Measurements from ENCODE around the gene VWCE.

Gene VWCE

DNA sequence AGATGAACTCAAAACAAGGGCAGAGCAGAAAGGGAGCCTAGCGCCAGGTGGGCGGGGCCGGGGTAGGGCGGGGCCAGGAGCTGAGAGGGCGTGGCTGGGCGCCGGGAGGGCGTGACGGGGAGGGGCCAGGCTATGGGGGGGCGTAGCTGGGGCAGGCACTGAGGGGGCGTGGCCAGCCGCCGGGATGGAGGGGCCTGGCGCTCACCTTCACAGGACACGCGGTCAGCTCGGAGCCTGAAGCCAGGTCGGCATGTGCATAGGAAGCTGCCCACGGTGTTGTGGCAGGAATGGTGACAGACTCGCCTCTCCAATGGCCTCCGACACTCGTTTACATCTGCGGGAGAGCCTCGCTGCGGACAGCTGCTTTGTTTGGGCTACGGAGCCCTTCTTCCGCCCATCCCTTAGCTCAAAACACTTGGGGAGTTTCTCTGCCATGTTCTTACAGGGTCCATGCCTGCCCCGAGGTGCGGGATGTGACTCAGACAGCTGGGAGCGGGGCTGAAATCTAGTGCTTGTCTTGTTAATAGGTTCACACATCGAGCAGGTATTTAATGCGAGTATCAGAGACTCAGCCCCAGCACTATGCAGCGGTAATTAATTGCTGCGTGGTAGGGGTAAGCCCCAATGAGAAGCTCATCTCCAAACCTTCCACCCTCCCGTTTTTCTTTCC, 13.4 kb downstream of the VWCE start:
- Histone ChIP-seq H3K27me3 (ENCODE audit: control insufficient read depth, insufficient read depth, low read length) (no peaks in the 10 kb centered on the region), H3K4me3 (ENCODE audit: low read length) (peak overlapping the region; percentile 8; the same call in 1 of the 2 replicates), H3K36me3 (ENCODE audit: control insufficient read depth, insufficient read depth, low read length) (peaks cover 4% of the 10 kb centered on the region), H3K9me3 (ENCODE audit: control insufficient read depth, insufficient read depth, low read length) (no peaks in the 10 kb centered on the region), H3K4me1 (ENCODE audit: control insufficient read depth, insufficient read depth, low read length) (peaks cover 3% of the 10 kb centered on the region; the same call in 1 of the 2 replicates), H3K27ac (ENCODE audit: low read length) (no peak overlapping the region)
- DNase-seq (ENCODE audit: low read depth, low spot score), result no peak
- WGBS (ENCODE audit: insufficient coverage, insufficient read length), result no CpG with 5 or more reads among the region's 35 CpGs

DNA sequence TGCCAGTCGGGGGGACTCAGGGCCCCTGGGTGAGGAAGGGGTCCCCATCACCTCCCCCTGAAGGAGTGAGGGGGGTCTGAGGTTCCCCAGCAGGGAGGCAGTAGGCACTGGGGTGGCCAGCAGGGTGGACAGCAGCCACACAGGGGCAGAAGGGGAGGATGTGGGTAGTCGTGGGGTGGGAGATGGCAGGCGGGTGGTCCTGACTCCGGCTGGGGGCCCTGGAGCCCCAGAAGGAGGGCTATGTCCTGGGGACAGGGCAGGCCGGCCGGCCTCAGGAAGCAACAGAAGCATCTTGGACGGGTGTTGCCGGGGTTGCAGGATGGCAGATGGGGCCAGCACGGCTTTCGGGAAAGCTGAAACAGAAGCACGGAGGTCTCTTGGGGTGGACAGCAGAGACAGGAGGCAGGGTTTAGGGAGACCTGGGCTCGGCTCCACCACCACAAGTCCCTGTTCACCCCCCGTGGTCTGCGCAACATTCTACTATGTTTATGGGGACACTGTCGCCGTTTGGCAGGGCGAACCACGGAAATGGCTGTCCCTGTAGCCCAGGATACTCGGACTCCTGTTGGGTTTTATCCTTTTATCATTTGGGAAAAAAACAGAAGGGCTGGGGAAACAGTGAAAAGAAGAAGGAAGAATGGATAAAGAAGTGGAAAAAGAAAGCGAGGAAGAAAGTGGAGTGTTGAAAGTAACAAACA, 14.1 kb downstream of the VWCE start:
- H3K9me3 ChIP-seq (ENCODE audit: control insufficient read depth, insufficient read depth, low read length), result no peaks in the 10 kb centered on the region
- peaks cover 3% of the 10 kb centered on the region; the same call in 1 of the 2 replicates for H3K4me1 ChIP-seq (ENCODE audit: control insufficient read depth, insufficient read depth, low read length)
- H3K36me3 ChIP-seq (ENCODE audit: control insufficient read depth, insufficient read depth, low read length), result peaks cover 1% of the 10 kb centered on the region
- no peak for DNase-seq (ENCODE audit: low read depth, low spot score)
- no peak overlapping the region for H3K27ac ChIP-seq (ENCODE audit: low read length)
- WGBS (ENCODE audit: insufficient coverage, insufficient read length), result 100% methylated on average over 1 of the region's 20 CpGs
- no peak overlapping the region for H3K4me3 ChIP-seq (ENCODE audit: low read length)
- no peaks in the 10 kb centered on the region for H3K27me3 ChIP-seq (ENCODE audit: control insufficient read depth, insufficient read depth, low read length)

DNA sequence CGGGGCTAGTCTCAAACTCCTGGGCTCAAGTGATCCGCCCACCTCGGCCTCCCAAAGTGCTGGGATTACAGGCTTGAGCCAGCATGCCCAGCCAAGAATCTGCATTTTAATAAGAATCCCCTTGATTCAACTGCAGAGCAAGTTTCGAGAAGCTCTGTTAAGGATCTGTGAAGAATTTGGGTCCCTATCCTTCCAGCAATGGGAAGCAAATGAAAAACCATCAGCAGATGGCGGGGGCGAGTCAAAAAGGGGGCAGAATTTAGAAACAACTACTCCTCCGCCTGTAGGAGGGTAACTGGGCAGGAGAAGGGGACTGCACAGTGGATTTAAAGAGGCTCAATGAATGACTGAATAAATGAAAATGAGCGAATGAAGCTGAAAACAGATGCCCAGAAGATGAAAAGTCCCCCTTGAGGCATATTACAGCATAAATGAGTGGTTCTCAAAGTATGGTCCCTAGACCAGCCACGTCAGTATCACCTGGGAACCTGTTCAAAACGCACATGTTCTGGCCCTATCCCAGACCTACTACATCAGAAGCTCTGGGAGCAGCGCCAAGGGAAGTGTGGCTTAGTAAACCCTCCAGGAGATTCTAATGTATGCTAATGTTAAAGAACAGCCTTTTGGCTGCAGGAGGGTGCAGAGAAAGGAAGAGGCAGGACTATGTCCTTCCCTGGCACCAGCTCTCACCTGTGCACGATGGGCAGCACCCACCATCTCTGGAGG, 15.0 kb downstream of the VWCE start:
- DNase-seq (ENCODE audit: low read depth, low spot score), result no peak
- Histone ChIP-seq H3K4me1 (ENCODE audit: control insufficient read depth, insufficient read depth, low read length) (peaks cover 3% of the 10 kb centered on the region; the same call in 1 of the 2 replicates), H3K27ac (ENCODE audit: low read length) (no peak overlapping the region), H3K9me3 (ENCODE audit: control insufficient read depth, insufficient read depth, low read length) (no peaks in the 10 kb centered on the region), H3K27me3 (ENCODE audit: control insufficient read depth, insufficient read depth, low read length) (no peaks in the 10 kb centered on the region), H3K36me3 (ENCODE audit: control insufficient read depth, insufficient read depth, low read length) (peaks cover 3% of the 10 kb centered on the region; the same call in 1 of the 2 replicates), H3K4me3 (ENCODE audit: low read length) (no peak overlapping the region)
- WGBS (ENCODE audit: insufficient coverage, insufficient read length), result no CpG with 5 or more reads among the region's 12 CpGs

DNA sequence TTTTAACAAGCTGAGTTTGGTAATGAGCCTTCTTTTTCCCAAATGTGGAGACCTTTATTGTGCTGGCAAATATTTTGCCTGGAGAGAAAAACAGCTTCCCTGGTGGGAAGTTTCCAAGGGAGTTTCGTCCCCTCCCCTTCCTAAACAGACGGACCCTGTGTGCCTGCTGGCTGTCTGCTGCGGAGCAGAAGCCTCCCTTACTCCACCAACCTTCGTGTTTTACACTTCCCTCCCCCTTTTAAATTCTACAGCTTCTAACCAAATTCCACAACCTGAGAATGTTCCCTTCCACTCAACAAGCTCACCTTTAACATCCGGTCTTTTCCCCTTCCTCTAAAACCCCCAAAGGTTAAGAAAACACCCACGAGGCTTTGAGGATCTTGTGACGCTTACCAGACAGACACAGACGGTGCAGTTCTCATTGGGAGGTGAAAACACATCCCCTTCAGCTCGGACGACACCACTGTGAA, 17.1 kb downstream of the VWCE start:
- peaks cover 3% of the 10 kb centered on the region; the same call in 1 of the 2 replicates for H3K36me3 ChIP-seq (ENCODE audit: control insufficient read depth, insufficient read depth, low read length)
- H3K4me3 ChIP-seq (ENCODE audit: low read length), result no peak overlapping the region
- no peaks in the 10 kb centered on the region for H3K9me3 ChIP-seq (ENCODE audit: control insufficient read depth, insufficient read depth, low read length)
- H3K27me3 ChIP-seq (ENCODE audit: control insufficient read depth, insufficient read depth, low read length), result no peaks in the 10 kb centered on the region
- no CpG with 5 or more reads among the region's 10 CpGs for WGBS (ENCODE audit: insufficient coverage, insufficient read length)
- no peak overlapping the region for H3K27ac ChIP-seq (ENCODE audit: low read length)
- no peak for DNase-seq (ENCODE audit: low read depth, low spot score)
- H3K4me1 ChIP-seq (ENCODE audit: control insufficient read depth, insufficient read depth, low read length), result peaks cover 3% of the 10 kb centered on the region; the same call in 1 of the 2 replicates

DNA sequence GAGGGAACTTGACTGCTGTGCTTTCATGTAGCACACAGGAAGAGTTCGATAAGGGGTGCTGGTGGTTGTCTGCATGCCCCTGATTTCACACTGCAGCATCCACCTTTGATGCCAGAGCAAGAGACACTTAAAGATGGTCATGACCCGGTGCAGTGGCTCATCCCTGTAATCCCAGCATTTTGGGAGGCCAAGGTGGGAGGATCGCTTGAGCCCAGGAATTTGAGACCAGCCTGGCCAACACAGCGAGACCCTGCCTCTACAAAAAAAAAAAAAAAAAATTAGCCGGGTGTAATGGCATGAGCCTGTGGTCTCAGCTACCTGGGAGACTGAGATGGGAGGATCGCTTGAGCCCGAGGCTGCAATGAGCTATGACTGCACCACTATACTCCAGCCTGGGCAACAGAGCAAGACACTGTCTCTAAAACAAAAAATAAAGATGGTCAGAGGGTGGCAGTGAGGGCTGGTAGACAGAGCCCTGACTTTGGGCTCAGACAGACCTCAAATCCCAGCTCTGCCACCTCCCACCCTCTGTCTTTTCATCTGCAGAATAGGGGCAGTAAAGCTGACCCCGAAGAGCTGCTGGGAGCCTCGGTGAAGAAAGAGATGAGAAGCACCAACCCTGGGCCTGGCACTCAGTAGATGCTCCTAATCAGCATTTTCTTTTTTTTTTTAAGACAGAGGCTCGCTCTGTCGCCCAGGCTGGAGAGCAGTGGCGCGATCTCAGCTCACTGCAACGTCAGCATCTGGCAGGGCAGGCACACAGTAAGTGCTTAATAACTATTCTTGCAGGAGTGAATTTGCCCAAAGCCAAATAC, 17.7 kb downstream of the VWCE start:
- Histone ChIP-seq H3K4me1 (ENCODE audit: control insufficient read depth, insufficient read depth, low read length) (peaks cover 3% of the 10 kb centered on the region; the same call in 1 of the 2 replicates), H3K36me3 (ENCODE audit: control insufficient read depth, insufficient read depth, low read length) (peaks cover 3% of the 10 kb centered on the region; the same call in 1 of the 2 replicates), H3K9me3 (ENCODE audit: control insufficient read depth, insufficient read depth, low read length) (no peaks in the 10 kb centered on the region), H3K27ac (ENCODE audit: low read length) (no peak overlapping the region), H3K27me3 (ENCODE audit: control insufficient read depth, insufficient read depth, low read length) (no peaks in the 10 kb centered on the region), H3K4me3 (ENCODE audit: low read length) (no peak overlapping the region)
- no CpG with 5 or more reads among the region's 14 CpGs for WGBS (ENCODE audit: insufficient coverage, insufficient read length)
- DNase-seq (ENCODE audit: low read depth, low spot score), result no peak

DNA sequence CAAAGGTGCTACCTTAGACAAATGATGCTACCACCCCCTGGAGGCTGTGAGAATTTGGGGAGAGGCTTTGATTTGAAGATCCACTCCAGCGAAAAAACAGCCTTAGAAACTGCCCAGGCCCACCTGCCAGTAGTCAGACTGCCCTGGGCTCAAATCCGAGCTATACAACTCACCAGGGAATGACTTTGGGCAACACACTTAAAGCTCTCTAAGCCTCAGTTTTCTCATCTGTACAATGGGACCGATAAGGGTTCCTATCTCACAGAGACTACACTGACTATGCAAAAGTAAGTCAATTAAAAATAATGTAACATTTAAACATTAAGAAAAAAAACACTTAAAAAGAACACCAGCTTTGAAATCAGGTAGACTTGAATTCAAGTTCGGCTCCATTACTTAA, 19.9 kb downstream of the VWCE start:
- DNase-seq (ENCODE audit: low read depth, low spot score), result no peak
- Histone ChIP-seq H3K27ac (ENCODE audit: low read length) (no peak overlapping the region), H3K4me1 (ENCODE audit: control insufficient read depth, insufficient read depth, low read length) (no peaks in the 10 kb centered on the region), H3K36me3 (ENCODE audit: control insufficient read depth, insufficient read depth, low read length) (peaks cover 3% of the 10 kb centered on the region; the same call in 1 of the 2 replicates), H3K27me3 (ENCODE audit: control insufficient read depth, insufficient read depth, low read length) (no peaks in the 10 kb centered on the region), H3K4me3 (ENCODE audit: low read length) (no peak overlapping the region), H3K9me3 (ENCODE audit: control insufficient read depth, insufficient read depth, low read length) (no peaks in the 10 kb centered on the region)
- no CpG with 5 or more reads among the region's 4 CpGs for WGBS (ENCODE audit: insufficient coverage, insufficient read length)

DNA sequence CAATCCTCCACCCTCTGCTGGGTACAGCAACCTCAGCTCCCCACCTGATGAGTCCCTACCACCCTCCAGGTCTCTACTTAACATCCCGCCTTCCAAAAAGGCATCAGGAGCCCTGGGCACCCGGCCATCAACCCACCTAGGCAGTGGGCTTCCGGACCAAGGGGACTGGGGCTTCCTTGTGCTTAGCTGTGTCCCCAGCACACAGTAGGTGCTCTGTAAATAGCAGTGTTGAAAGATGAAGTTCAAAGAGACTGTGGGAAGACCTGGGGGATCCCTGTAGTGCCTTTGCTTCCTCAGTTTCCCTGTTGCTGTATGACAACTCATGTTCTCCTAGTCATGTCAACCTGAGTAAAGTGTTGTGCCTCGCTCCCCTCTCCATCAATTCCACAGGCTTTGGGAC, 21.0 kb downstream of the VWCE start:
- no peaks in the 10 kb centered on the region for H3K27me3 ChIP-seq (ENCODE audit: control insufficient read depth, insufficient read depth, low read length)
- peaks cover 3% of the 10 kb centered on the region; the same call in 1 of the 2 replicates for H3K36me3 ChIP-seq (ENCODE audit: control insufficient read depth, insufficient read depth, low read length)
- no peak overlapping the region for H3K27ac ChIP-seq (ENCODE audit: low read length)
- no peaks in the 10 kb centered on the region for H3K4me1 ChIP-seq (ENCODE audit: control insufficient read depth, insufficient read depth, low read length)
- H3K4me3 ChIP-seq (ENCODE audit: low read length), result no peak overlapping the region
- H3K9me3 ChIP-seq (ENCODE audit: control insufficient read depth, insufficient read depth, low read length), result no peaks in the 10 kb centered on the region
- WGBS (ENCODE audit: insufficient coverage, insufficient read length), result no CpG with 5 or more reads among the region's 4 CpGs
- no peak for DNase-seq (ENCODE audit: low read depth, low spot score)

DNA sequence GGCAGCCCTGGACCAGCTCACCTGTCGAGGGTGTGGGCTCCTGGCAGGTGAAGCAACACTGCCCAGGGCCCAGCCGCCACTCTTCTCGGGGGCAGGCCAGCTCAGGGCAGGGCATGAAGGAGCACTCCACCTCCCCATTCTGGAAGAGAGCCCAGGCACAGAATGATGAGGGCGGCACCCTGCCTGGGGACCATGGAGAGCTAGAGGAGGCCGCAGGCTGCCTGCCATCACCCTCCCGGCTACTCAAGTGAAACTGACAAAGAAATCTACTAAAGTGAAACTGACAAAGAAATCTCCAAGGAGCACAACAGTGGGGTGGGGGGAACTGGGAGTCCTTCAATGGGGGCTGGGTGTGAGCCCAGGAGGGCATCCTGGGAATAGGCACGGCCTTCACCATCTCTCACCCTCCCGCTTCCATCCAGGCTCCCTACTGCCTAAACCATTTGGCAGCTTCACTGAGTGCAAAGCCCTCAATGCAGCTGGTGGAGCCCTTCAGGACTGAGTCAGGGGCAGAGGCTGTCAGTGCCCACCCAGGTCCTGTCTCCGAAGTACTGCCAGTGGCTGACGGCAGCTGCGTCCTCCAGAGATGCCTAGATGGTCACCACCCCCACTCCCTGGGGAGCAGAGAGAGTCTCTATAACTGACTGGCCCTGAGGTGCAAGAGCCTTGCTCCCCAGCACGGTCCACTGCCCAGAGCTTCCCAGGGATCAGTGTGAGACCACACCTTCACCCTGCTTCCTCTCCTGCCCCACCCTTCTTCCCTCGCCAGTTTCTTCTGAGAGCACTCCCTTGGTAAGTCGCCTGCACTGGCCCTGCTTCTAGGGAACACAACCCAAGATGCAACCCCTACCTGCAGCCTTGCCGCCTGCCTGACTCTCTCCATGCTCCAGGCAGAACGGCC, 21.7 kb downstream of the VWCE start:
- H3K9me3 ChIP-seq (ENCODE audit: control insufficient read depth, insufficient read depth, low read length), result no peaks in the 10 kb centered on the region
- no CpG with 5 or more reads among the region's 16 CpGs for WGBS (ENCODE audit: insufficient coverage, insufficient read length)
- no peak for DNase-seq (ENCODE audit: low read depth, low spot score)
- H3K27me3 ChIP-seq (ENCODE audit: control insufficient read depth, insufficient read depth, low read length), result no peaks in the 10 kb centered on the region
- H3K4me3 ChIP-seq (ENCODE audit: low read length), result no peak overlapping the region
- peaks cover 3% of the 10 kb centered on the region; the same call in 1 of the 2 replicates for H3K36me3 ChIP-seq (ENCODE audit: control insufficient read depth, insufficient read depth, low read length)
- no peaks in the 10 kb centered on the region for H3K4me1 ChIP-seq (ENCODE audit: control insufficient read depth, insufficient read depth, low read length)
- no peak overlapping the region for H3K27ac ChIP-seq (ENCODE audit: low read length)

DNA sequence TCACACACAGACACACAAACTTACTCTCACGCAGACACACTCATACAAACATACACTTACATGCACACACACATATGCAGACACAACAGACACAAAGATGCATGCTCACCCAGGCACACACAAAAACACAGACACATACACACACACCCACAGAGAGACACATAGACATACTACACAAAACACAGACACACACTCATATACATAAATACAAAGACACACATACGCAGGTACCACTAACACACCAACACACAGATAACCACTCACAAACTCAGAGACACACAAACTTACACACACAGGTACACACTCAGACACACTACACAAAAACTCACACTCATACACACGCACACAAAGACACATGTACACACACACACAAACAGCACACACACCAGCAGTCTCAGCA, 22.4 kb downstream of the VWCE start:
- DNase-seq (ENCODE audit: low read depth, low spot score), result no peak
- no peaks in the 10 kb centered on the region for H3K27me3 ChIP-seq (ENCODE audit: control insufficient read depth, insufficient read depth, low read length)
- WGBS (ENCODE audit: insufficient coverage, insufficient read length), result 100% methylated on average over 1 of the region's 3 CpGs
- no peaks in the 10 kb centered on the region for H3K9me3 ChIP-seq (ENCODE audit: control insufficient read depth, insufficient read depth, low read length)
- H3K27ac ChIP-seq (ENCODE audit: low read length), result no peak overlapping the region
- no peak overlapping the region for H3K4me3 ChIP-seq (ENCODE audit: low read length)
- peaks cover 3% of the 10 kb centered on the region; the same call in 1 of the 2 replicates for H3K36me3 ChIP-seq (ENCODE audit: control insufficient read depth, insufficient read depth, low read length)
- H3K4me1 ChIP-seq (ENCODE audit: control insufficient read depth, insufficient read depth, low read length), result no peaks in the 10 kb centered on the region

Measured in iPS DF 6.9 (cell line).